Skeletal muscle cell (primary cell): Measurements from ENCODE around the gene PPFIA1.
A peak's percentile ranks its signal among the peaks of the same experiment; 100 is the strongest.
"Not testable (repeated sequence)": the region's sequence is repeated elsewhere in the genome, so short reads cannot be mapped to it uniquely, and the experiment has no call there.

Source experiments
- DNase-seq: peaks from one replicate; pipeline ENCODE4 v3.0.0-alpha.2; 2010; ENCODE audit warnings: low read depth
- H3K4me3 ChIP-seq: 2 replicates; pipeline ENCODE4 v1.5.1; 2011; ENCODE audit warnings: low read depth, mild to moderate bottlenecking, control low read depth, low read length, moderate library complexity

Gene PPFIA1

GRCh38 chr11:70317581-70318305 lies 47.3 kb downstream of the PPFIA1 start:
- DNase-seq: no peak
- H3K4me3 ChIP-seq: no peak overlapping the region

GRCh38 chr11:70319396-70320076 lies 49.0 kb downstream of the PPFIA1 start:
- no peak overlapping the region for H3K4me3 ChIP-seq
- no peak for DNase-seq

- H3K4me3 ChIP-seq: no peak overlapping the region
- DNase-seq: no peak
Observed at GRCh38 chr11:70322666-70323065, 52.2 kb downstream of the PPFIA1 start.

- H3K4me3 ChIP-seq: no peak overlapping the region
- no peak for DNase-seq
Observed at GRCh38 chr11:70323806-70324205, 53.3 kb downstream of the PPFIA1 start.

- DNase-seq: no peak
- no peak overlapping the region for H3K4me3 ChIP-seq
Observed at GRCh38 chr11:70324376-70325115, 54.1 kb downstream of the PPFIA1 start.

GRCh38 chr11:70325824-70326223 lies 55.3 kb downstream of the PPFIA1 start:
- H3K4me3 ChIP-seq: no peak overlapping the region
- no peak for DNase-seq

- peak; percentile 43 for DNase-seq
- no peak overlapping the region for H3K4me3 ChIP-seq
Observed at GRCh38 chr11:70326365-70326811, 55.9 kb downstream of the PPFIA1 start.

GRCh38 chr11:70326833-70327232 lies 56.3 kb downstream of the PPFIA1 start:
- H3K4me3 ChIP-seq: no peak overlapping the region
- no peak for DNase-seq

- DNase-seq: no peak
- no peak overlapping the region for H3K4me3 ChIP-seq
Observed at GRCh38 chr11:70327717-70328116, 57.2 kb downstream of the PPFIA1 start.

- H3K4me3 ChIP-seq: no peak overlapping the region
- DNase-seq: no peak
Observed at GRCh38 chr11:70328556-70328955, 58.1 kb downstream of the PPFIA1 start.

- H3K4me3 ChIP-seq, DNase-seq: not testable (repeated sequence)
Observed at GRCh38 chr11:70331320-70331843, 60.9 kb downstream of the PPFIA1 start.

GRCh38 chr11:70331901-70332300 lies 61.4 kb downstream of the PPFIA1 start:
- H3K4me3 ChIP-seq: no peak overlapping the region
- DNase-seq: no peak

- no peak for DNase-seq
- no peak overlapping the region for H3K4me3 ChIP-seq
Observed at GRCh38 chr11:70332567-70332966, 62.1 kb downstream of the PPFIA1 start.

GRCh38 chr11:70333261-70333660 lies 62.8 kb downstream of the PPFIA1 start:
- DNase-seq: no peak
- H3K4me3 ChIP-seq: no peak overlapping the region

GRCh38 chr11:70334351-70334995 lies 64.0 kb downstream of the PPFIA1 start:
- H3K4me3 ChIP-seq: no peak overlapping the region
- no peak for DNase-seq

GRCh38 chr11:70335511-70335910 lies 65.0 kb downstream of the PPFIA1 start:
- DNase-seq: no peak
- no peak overlapping the region for H3K4me3 ChIP-seq

GRCh38 chr11:70338594-70338993 lies 68.1 kb downstream of the PPFIA1 start:
- H3K4me3 ChIP-seq: no peak overlapping the region
- no peak for DNase-seq

- no peak for DNase-seq
- no peak overlapping the region for H3K4me3 ChIP-seq
Observed at GRCh38 chr11:70339066-70339465, 68.6 kb downstream of the PPFIA1 start.

GRCh38 chr11:70341881-70342429 lies 71.5 kb downstream of the PPFIA1 start:
- no peak for DNase-seq

More at GRCh38 chr11:70341881-70342429, 71.5 kb downstream of the PPFIA1 start:
- no peak overlapping the region for H3K4me3 ChIP-seq
